Measurements from ENCODE around the gene USP10. TPM values are rescaled to one million over a fixed set of nuclear protein-coding genes. Genes with fewer than 3 reads are reported as not detected.

The USP10 gene
- total RNA-seq, 2 experiments from 2014 or later = 82.9 to 88.3 TPM

GRCh38 chr16:84825896-84826557 is 126.2 kb downstream of the USP10 start:
- Mint-ChIP-seq H3K36me3 (ENCODE audit: low read depth) (no peaks in the 10 kb centered on the region), H3K27me3 (ENCODE audit: low read depth) (peaks cover 26% of the 10 kb centered on the region), H3K4me1 (ENCODE audit: low read depth) (no peaks in the 10 kb centered on the region), H3K4me3 (no peak overlapping the region), H3K9me3 (ENCODE audit: insufficient read depth) (no peaks in the 10 kb centered on the region), H3K27ac (no peak overlapping the region)
- ATAC-seq = no peak
- ChIA-PET POLR2A (no interaction called here), CTCF (interaction anchor here (0.8 kb wide), 1 partner anchor 72 kb away, joined by 3 read pairs; no protein-coding TSS in a partner anchor)
- DNase-seq = no peak

GRCh38 chr16:84826558-84826941 is 126.8 kb downstream of the USP10 start:
- ChIA-PET CTCF (no interaction called here), POLR2A (no interaction called here)
- Mint-ChIP-seq H3K27me3 (ENCODE audit: low read depth) (peaks cover 21% of the 10 kb centered on the region), H3K27ac (no peak overlapping the region), H3K4me3 (no peak overlapping the region), H3K4me1 (ENCODE audit: low read depth) (no peaks in the 10 kb centered on the region), H3K9me3 (ENCODE audit: insufficient read depth) (no peaks in the 10 kb centered on the region), H3K36me3 (ENCODE audit: low read depth) (no peaks in the 10 kb centered on the region)
- DNase-seq (no peak), ATAC-seq (no peak)

GRCh38 chr16:84827131-84827574 is 127.4 kb downstream of the USP10 start:
- CTCF ChIA-PET = no interaction called here

GRCh38 chr16:84827897-84828296 is 128.1 kb downstream of the USP10 start:
- Mint-ChIP-seq H3K27me3 (ENCODE audit: low read depth) (peaks cover 11% of the 10 kb centered on the region), H3K9me3 (ENCODE audit: insufficient read depth) (no peaks in the 10 kb centered on the region), H3K36me3 (ENCODE audit: low read depth) (no peaks in the 10 kb centered on the region), H3K4me3 (no peak overlapping the region), H3K4me1 (ENCODE audit: low read depth) (no peaks in the 10 kb centered on the region), H3K27ac (no peak overlapping the region)
- DNase-seq (no peak), ATAC-seq (no peak)
- POLR2A ChIA-PET = no interaction called here
- CTCF ChIA-PET = no interaction called here

More at GRCh38 chr16:84827131-84827574, 127.4 kb downstream of the USP10 start:
- H3K27me3 Mint-ChIP-seq (ENCODE audit: low read depth) = peaks cover 16% of the 10 kb centered on the region
- POLR2A ChIA-PET = no interaction called here
- H3K36me3 Mint-ChIP-seq (ENCODE audit: low read depth) = no peaks in the 10 kb centered on the region
- H3K27ac Mint-ChIP-seq = no peak overlapping the region
- no peaks in the 10 kb centered on the region for H3K4me1 Mint-ChIP-seq (ENCODE audit: low read depth)
- H3K9me3 Mint-ChIP-seq (ENCODE audit: insufficient read depth) = no peaks in the 10 kb centered on the region
- DNase-seq (no peak), ATAC-seq (no peak)
- no peak overlapping the region for H3K4me3 Mint-ChIP-seq

GRCh38 chr16:84828322-84828721 is 128.5 kb downstream of the USP10 start:
- peaks cover 7% of the 10 kb centered on the region for H3K27me3 Mint-ChIP-seq (ENCODE audit: low read depth)
- no peaks in the 10 kb centered on the region for H3K4me1 Mint-ChIP-seq (ENCODE audit: low read depth)
- POLR2A ChIA-PET = no interaction called here
- CTCF ChIA-PET = no interaction called here
- no peaks in the 10 kb centered on the region for H3K9me3 Mint-ChIP-seq (ENCODE audit: insufficient read depth)
- no peak overlapping the region for H3K27ac Mint-ChIP-seq
- no peaks in the 10 kb centered on the region for H3K36me3 Mint-ChIP-seq (ENCODE audit: low read depth)
- DNase-seq (no peak), ATAC-seq (no peak)
- H3K4me3 Mint-ChIP-seq = no peak overlapping the region

Other genes starting within 250 kb of the USP10 start
- 10 to 100 TPM; 62.3 to 72.4 TPM for gene MEAK7, start 195.3 kb upstream of the USP10 start, total RNA-seq
- gene COTL1, start 81.9 kb upstream of the USP10 start, total RNA-seq = 100 to 1,000 TPM; 837 to 887 TPM
- 10 to 100 TPM; 31.4 to 32.6 TPM for gene KLHL36, start 51.5 kb upstream of the USP10 start, total RNA-seq
- not detected for gene CRISPLD2, start 120.0 kb downstream of the USP10 start, total RNA-seq

Measured in activated CD8-positive, alpha-beta T cell treated with anti-CD3 and anti-CD28 coated beads, Interleukin-2, amount 10 ng/mL, durations not matched to agents 7 days and 5 days (primary cell).